Keratinocyte (primary cell): ENCODE data around the gene PTPRB. TPM values are rescaled to one million over a fixed set of nuclear protein-coding genes. Genes with fewer than 3 reads are reported as not detected.
A peak's percentile ranks its signal among the peaks of the same experiment; 100 is the strongest.

ENCODE experiments used
- DNase-seq: peaks from one replicate; pipeline ENCODE4 v3.0.0-alpha.2; 2011; ENCODE audit warnings: low read depth, missing footprints, low spot score
- FAIRE-seq: peaks from 2 replicates; lab custom pipeline; 2011; peaks lifted over from hg19 to GRCh38; lab: Jason Lieb, UNC
- H2AFZ ChIP-seq: 2 replicates; pipeline ENCODE4 v1.6.0; 2012; ENCODE audit warnings: low read length, control low read depth, inconsistent platforms; ENCODE audit not compliant: control insufficient read depth
- H3K27ac ChIP-seq: 2 replicates; pipeline ENCODE4 v1.5.1; 2011; ENCODE audit warnings: low read length; ENCODE audit not compliant: control insufficient read depth, insufficient read depth
- H3K27me3 ChIP-seq: 3 replicates; pipeline ENCODE4 v1.6.0; 2011; ENCODE audit warnings: low read length; ENCODE audit not compliant: control insufficient read depth, insufficient read depth; ENCODE audit errors: extremely low read depth
- H3K36me3 ChIP-seq, 2 experiments: 2 replicates in 1 of 2; 3 replicates in 1 of 2; pipeline ENCODE4 v1.5.1; 2011; ENCODE audit warnings: low read length in 2 of 2, mild to moderate bottlenecking in 1 of 2; ENCODE audit not compliant: control insufficient read depth in 2 of 2, insufficient read depth in 2 of 2; ENCODE audit errors: extremely low read depth in 1 of 2
- H3K4me1 ChIP-seq: 3 replicates; pipeline ENCODE4 v1.5.1; 2011; ENCODE audit warnings: low read length; ENCODE audit not compliant: control insufficient read depth, insufficient read depth; ENCODE audit errors: extremely low read depth
- H3K4me2 ChIP-seq: 3 replicates; pipeline ENCODE4 v1.6.0; 2011; ENCODE audit warnings: low read depth, low read length; ENCODE audit not compliant: control insufficient read depth, insufficient read depth; ENCODE audit errors: extremely low read depth
- H3K4me3 ChIP-seq, 3 experiments: fragments of 200-600 bp in 1 of 3; sonication (generic) in 1 of 3; 2 replicates in 2 of 3; 3 replicates in 1 of 3; pipeline ENCODE4 v1.5.1; 2011 to 2016; ENCODE audit warnings: low read length in 3 of 3, mild to moderate bottlenecking in 3 of 3, control low read depth in 2 of 3, inconsistent platforms in 1 of 3, low read depth in 1 of 3, mixed read lengths in 1 of 3, mixed run types in 1 of 3, moderate library complexity in 1 of 3; ENCODE audit not compliant: control insufficient read depth in 2 of 3, insufficient read depth in 2 of 3; ENCODE audit errors: extremely low read depth in 1 of 3
- H3K79me2 ChIP-seq: 2 replicates; pipeline ENCODE4 v1.6.0; 2012; ENCODE audit warnings: low read length; ENCODE audit not compliant: control insufficient read depth, insufficient read depth
- H3K9ac ChIP-seq: 3 replicates; pipeline ENCODE4 v1.6.0; 2011; ENCODE audit warnings: low read length; ENCODE audit not compliant: control insufficient read depth, insufficient read depth; ENCODE audit errors: extremely low read depth
- H3K9me1 ChIP-seq: 3 replicates; pipeline ENCODE4 v1.6.0; 2011; ENCODE audit warnings: low read length; ENCODE audit not compliant: control insufficient read depth, insufficient read depth; ENCODE audit errors: extremely low read depth
- H3K9me3 ChIP-seq: 2 replicates; pipeline ENCODE4 v1.5.1; 2012; ENCODE audit warnings: low read depth, low read length; ENCODE audit not compliant: control insufficient read depth
- H4K20me1 ChIP-seq: 3 replicates; pipeline ENCODE4 v1.6.0; 2011; ENCODE audit warnings: low read length; ENCODE audit not compliant: control insufficient read depth, insufficient read depth; ENCODE audit errors: extremely low read depth
- EZH2 ChIP-seq: IDR thresholded peaks from one replicate; pipeline ENCODE4 v1.6.1; 2012; ENCODE audit warnings: inconsistent platforms, mild to moderate bottlenecking, low read length, moderate library complexity
- dilution Hi-C: fragments of 300-500 bp; cut with MboI; formaldehyde crosslinking; loops from one replicate; pipeline ENCODE4 v1.7.0; 2020; ENCODE audit warnings: low sequenced_read_pairs; ENCODE audit not compliant: extremely low pct_ligation_motif_present
- polyA plus RNA-seq, 5 experiments: library from polyadenylated mRNA; depleted of rRNA in 3 of 5; stranded (reverse) in 3 of 5; stranded (forward) in 1 of 5; unstranded in 1 of 5; fragments of >200 nt; gene quantifications; 1 replicate in 1 of 5; 2 replicates in 3 of 5; 3 replicates in 1 of 5; pipeline versions ENCODE4 v1.2.1 to v1.2.3, GENCODE V29; 2011 to 2012; ENCODE audit warnings: missing spikeins in 2 of 5, low read depth in 1 of 5, low replicate concordance in 1 of 5
- TF ChIP-seq, protein P1 (sequence below), 3 experiments: IDR thresholded peaks in 1 of 3; conservative IDR thresholded peaks in 1 of 3; optimal IDR thresholded peaks in 1 of 3; 2 replicates in 2 of 3; 3 replicates in 1 of 3; pipeline versions ENCODE3 to v1.5.1; 2011; ENCODE audit warnings: low read length in 3 of 3, mild to moderate bottlenecking in 3 of 3, moderate library complexity in 2 of 3, control low read depth in 1 of 3, inconsistent platforms in 1 of 3; ENCODE audit not compliant: insufficient read depth in 2 of 3; ENCODE audit errors: extremely low read depth in 1 of 3

PTPRB gene
- polyA plus RNA-seq, 1 donor (not counting 4 experiments of a cell fraction or from before 2014, with no cell fraction given): 0.46 TPM

DNA sequence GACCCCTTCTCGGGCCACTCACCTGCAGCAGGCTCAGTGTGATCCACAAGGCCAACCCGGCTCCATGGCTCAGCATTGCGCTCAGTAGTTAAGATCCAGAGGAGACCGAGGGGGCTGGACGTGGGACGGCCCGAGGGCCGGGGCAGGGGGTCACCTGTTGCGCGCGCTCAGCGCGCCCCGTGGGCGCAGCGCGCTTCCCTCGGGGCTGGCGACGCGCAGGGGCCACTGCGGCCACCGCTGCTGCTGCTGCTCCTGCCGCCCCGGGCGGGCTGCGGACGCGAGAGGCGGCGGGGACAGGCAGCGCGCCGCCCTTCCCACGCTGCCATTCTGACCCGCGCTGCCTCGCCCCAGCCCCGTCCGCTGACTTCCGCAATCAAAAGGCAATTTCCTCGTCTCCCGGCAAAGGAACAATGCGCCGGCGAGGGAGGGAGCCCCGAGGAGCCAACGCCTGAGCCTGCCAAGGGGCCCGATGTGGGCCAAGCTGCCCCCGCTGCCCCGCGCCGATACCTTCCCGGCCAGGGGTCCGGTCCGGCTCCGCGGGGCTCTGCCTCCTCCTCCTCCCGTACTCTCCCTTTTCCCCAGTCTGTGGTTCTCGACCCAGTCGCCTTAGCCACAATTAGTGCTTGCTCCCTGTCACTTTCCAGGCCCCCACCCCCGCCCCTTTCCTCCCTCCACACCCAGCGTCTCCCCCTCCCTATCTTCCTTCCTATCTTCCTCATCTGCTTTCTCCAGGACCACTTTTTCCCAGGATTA is 27.3 kb downstream of the PTPRB start:
- Histone ChIP-seq H3K9me1 (no peaks in the 10 kb centered on the region), H3K4me2 (peak overlapping the region; percentile 78), H4K20me1 (no peaks in the 10 kb centered on the region), H3K9me3 (no peaks in the 10 kb centered on the region), H3K36me3 (no peaks in the 10 kb centered on the region), H3K27ac (no peak overlapping the region), H3K4me1 (peaks cover 9% of the 10 kb centered on the region), H3K79me2 (no peaks in the 10 kb centered on the region), H3K27me3 (no peaks in the 10 kb centered on the region), H3K4me3 (peak overlapping the region; percentile 43 to 67 (median 63)), H3K9ac (peak overlapping the region; percentile 58), H2AFZ (peak overlapping the region; percentile 75)
- DNase-seq (no peak), FAIRE-seq (no peak)
- TF ChIP-seq, protein P1, sequence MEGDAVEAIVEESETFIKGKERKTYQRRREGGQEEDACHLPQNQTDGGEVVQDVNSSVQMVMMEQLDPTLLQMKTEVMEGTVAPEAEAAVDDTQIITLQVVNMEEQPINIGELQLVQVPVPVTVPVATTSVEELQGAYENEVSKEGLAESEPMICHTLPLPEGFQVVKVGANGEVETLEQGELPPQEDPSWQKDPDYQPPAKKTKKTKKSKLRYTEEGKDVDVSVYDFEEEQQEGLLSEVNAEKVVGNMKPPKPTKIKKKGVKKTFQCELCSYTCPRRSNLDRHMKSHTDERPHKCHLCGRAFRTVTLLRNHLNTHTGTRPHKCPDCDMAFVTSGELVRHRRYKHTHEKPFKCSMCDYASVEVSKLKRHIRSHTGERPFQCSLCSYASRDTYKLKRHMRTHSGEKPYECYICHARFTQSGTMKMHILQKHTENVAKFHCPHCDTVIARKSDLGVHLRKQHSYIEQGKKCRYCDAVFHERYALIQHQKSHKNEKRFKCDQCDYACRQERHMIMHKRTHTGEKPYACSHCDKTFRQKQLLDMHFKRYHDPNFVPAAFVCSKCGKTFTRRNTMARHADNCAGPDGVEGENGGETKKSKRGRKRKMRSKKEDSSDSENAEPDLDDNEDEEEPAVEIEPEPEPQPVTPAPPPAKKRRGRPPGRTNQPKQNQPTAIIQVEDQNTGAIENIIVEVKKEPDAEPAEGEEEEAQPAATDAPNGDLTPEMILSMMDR (optimal IDR thresholded peaks at IDR 0.05 in 1 of 3, IDR thresholded peaks at IDR 0.05 in 1 of 3, conservative IDR thresholded peaks at IDR 0.05 in 1 of 3; ENCODE audit: extremely low read depth in 1 of 3, insufficient read depth in 2 of 3, low read length in 3 of 3): no peak
- no peak for TF ChIP-seq EZH2
- dilution Hi-C loops: no loop called here

- Histone ChIP-seq H3K79me2 (no peaks in the 10 kb centered on the region), H2AFZ (peak overlapping the region; percentile 75), H3K9me3 (no peaks in the 10 kb centered on the region), H4K20me1 (no peaks in the 10 kb centered on the region), H3K36me3 (no peaks in the 10 kb centered on the region), H3K27ac (no peak overlapping the region), H3K9ac (no peak overlapping the region), H3K4me1 (peaks cover 9% of the 10 kb centered on the region), H3K4me2 (peak overlapping the region; percentile 78), H3K4me3 (peak overlapping the region; percentile 43 to 67 (median 63)), H3K9me1 (no peaks in the 10 kb centered on the region), H3K27me3 (no peaks in the 10 kb centered on the region)
- TF ChIP-seq EZH2: no peak
- TF ChIP-seq, protein P1 (optimal IDR thresholded peaks at IDR 0.05 in 1 of 3, IDR thresholded peaks at IDR 0.05 in 1 of 3, conservative IDR thresholded peaks at IDR 0.05 in 1 of 3; ENCODE audit: extremely low read depth in 1 of 3, insufficient read depth in 2 of 3, low read length in 3 of 3): no peak
- dilution Hi-C loops: no loop called here
- no peak for DNase-seq
- no peak for FAIRE-seq
These were observed 28.0 kb downstream of the PTPRB start for GRCh38 chr12:70609203-70609602.
